Adipocyte (in vitro differentiated cells): Measurements from ENCODE around the gene SF3B3.

Experiments used
- DNase-seq: peaks from one replicate; pipeline ENCODE4 v3.0.0-alpha.2; 2015; ENCODE audit warnings: low read depth
- H3K27me3 ChIP-seq: replicated peaks from 2 replicates; pipeline ENCODE4 v1.7.0; 2013; ENCODE audit warnings: mild to moderate bottlenecking, low read length, moderate library complexity; ENCODE audit not compliant: control insufficient read depth, insufficient read depth
- H3K36me3 ChIP-seq: 2 replicates; pipeline ENCODE4 v1.7.0; 2013; ENCODE audit warnings: low read length, mild to moderate bottlenecking, moderate library complexity; ENCODE audit not compliant: control insufficient read depth, insufficient read depth, severe bottlenecking
- H3K4me1 ChIP-seq: 2 replicates; pipeline ENCODE4 v1.7.0; 2013; ENCODE audit warnings: mild to moderate bottlenecking, low read length, moderate library complexity; ENCODE audit not compliant: control insufficient read depth, insufficient read depth
- H3K4me3 ChIP-seq: 2 replicates; pipeline ENCODE4 v1.7.0; 2013; ENCODE audit warnings: mild to moderate bottlenecking, low read length, moderate library complexity
- H3K9ac ChIP-seq: 2 replicates; pipeline ENCODE4 v1.7.0; 2013; ENCODE audit warnings: mild to moderate bottlenecking, low read length, moderate library complexity
- H3K9me3 ChIP-seq: 2 replicates; pipeline ENCODE4 v1.7.0; 2013; ENCODE audit warnings: mild to moderate bottlenecking, low read length, moderate library complexity; ENCODE audit not compliant: control insufficient read depth

Gene SF3B3

GRCh38 chr16:70570967-70571570 is 47.5 kb downstream of the SF3B3 start:
- H3K36me3 ChIP-seq: peaks cover 84% of the 10 kb centered on the region
- peaks cover 35% of the 10 kb centered on the region for H3K4me1 ChIP-seq
- no peaks in the 10 kb centered on the region for H3K27me3 ChIP-seq
- no peak overlapping the region for H3K4me3 ChIP-seq
- DNase-seq: no peak
- H3K9ac ChIP-seq: no peak overlapping the region
- H3K9me3 ChIP-seq: no peaks in the 10 kb centered on the region

- no peak for DNase-seq
- no peak overlapping the region for H3K9ac ChIP-seq
- no peaks in the 10 kb centered on the region for H3K9me3 ChIP-seq
- no peak overlapping the region for H3K4me3 ChIP-seq
- H3K4me1 ChIP-seq: peaks cover 40% of the 10 kb centered on the region
- peaks cover 79% of the 10 kb centered on the region for H3K36me3 ChIP-seq
- H3K27me3 ChIP-seq: no peaks in the 10 kb centered on the region
These were observed 48.0 kb downstream of the SF3B3 start for GRCh38 chr16:70571623-70572022.

- H3K4me1 ChIP-seq: peaks cover 47% of the 10 kb centered on the region
- H3K4me3 ChIP-seq: no peak overlapping the region
- no peak overlapping the region for H3K9ac ChIP-seq
- no peaks in the 10 kb centered on the region for H3K27me3 ChIP-seq
- H3K9me3 ChIP-seq: no peaks in the 10 kb centered on the region
- peaks cover 72% of the 10 kb centered on the region for H3K36me3 ChIP-seq
- no peak for DNase-seq
These were observed 48.7 kb downstream of the SF3B3 start for GRCh38 chr16:70572050-70572925.

GRCh38 chr16:70572926-70573270 is 49.3 kb downstream of the SF3B3 start:
- Histone ChIP-seq H3K27me3 (no peaks in the 10 kb centered on the region), H3K9me3 (no peaks in the 10 kb centered on the region), H3K9ac (no peak overlapping the region), H3K36me3 (peaks cover 66% of the 10 kb centered on the region), H3K4me1 (peaks cover 49% of the 10 kb centered on the region), H3K4me3 (peak overlapping the region; percentile 3)
- no peak for DNase-seq

GRCh38 chr16:70573451-70574121 is 50.0 kb downstream of the SF3B3 start:
- DNase-seq: peak; percentile 89

GRCh38 chr16:70574595-70575271 is 51.1 kb downstream of the SF3B3 start:
- Histone ChIP-seq H3K27me3 (no peaks in the 10 kb centered on the region), H3K36me3 (peaks cover 48% of the 10 kb centered on the region), H3K9me3 (no peaks in the 10 kb centered on the region), H3K4me3 (no peak overlapping the region), H3K9ac (peak overlapping the region; percentile 58), H3K4me1 (peaks cover 54% of the 10 kb centered on the region)
- DNase-seq: no peak

More at GRCh38 chr16:70573451-70574121, 50.0 kb downstream of the SF3B3 start:
- Histone ChIP-seq H3K9ac (peak overlapping the region; percentile 58), H3K4me3 (peak overlapping the region; percentile 3), H3K36me3 (peaks cover 59% of the 10 kb centered on the region), H3K9me3 (no peaks in the 10 kb centered on the region), H3K27me3 (no peaks in the 10 kb centered on the region), H3K4me1 (peaks cover 49% of the 10 kb centered on the region)

- Histone ChIP-seq H3K36me3 (peaks cover 42% of the 10 kb centered on the region), H3K9ac (no peak overlapping the region), H3K4me3 (no peak overlapping the region), H3K9me3 (no peaks in the 10 kb centered on the region), H3K27me3 (no peaks in the 10 kb centered on the region), H3K4me1 (peaks cover 57% of the 10 kb centered on the region)
- no peak for DNase-seq
These were observed 51.8 kb downstream of the SF3B3 start for GRCh38 chr16:70575376-70575775.

GRCh38 chr16:70576431-70577255 is 53.0 kb downstream of the SF3B3 start:
- peak; percentile 72 for DNase-seq
- H3K4me1 ChIP-seq: peaks cover 57% of the 10 kb centered on the region
- H3K36me3 ChIP-seq: peaks cover 30% of the 10 kb centered on the region
- no peak overlapping the region for H3K4me3 ChIP-seq
- no peak overlapping the region for H3K9ac ChIP-seq
- no peaks in the 10 kb centered on the region for H3K27me3 ChIP-seq
- H3K9me3 ChIP-seq: no peaks in the 10 kb centered on the region

GRCh38 chr16:70577256-70577698 is 53.7 kb downstream of the SF3B3 start:
- H3K4me3 ChIP-seq: no peak overlapping the region
- H3K9me3 ChIP-seq: no peaks in the 10 kb centered on the region
- DNase-seq: peak; percentile 91
- H3K4me1 ChIP-seq: peaks cover 53% of the 10 kb centered on the region
- no peak overlapping the region for H3K9ac ChIP-seq
- H3K27me3 ChIP-seq: no peaks in the 10 kb centered on the region
- peaks cover 23% of the 10 kb centered on the region for H3K36me3 ChIP-seq

- no peak for DNase-seq
- no peak overlapping the region for H3K9ac ChIP-seq
- H3K27me3 ChIP-seq: no peaks in the 10 kb centered on the region
- no peaks in the 10 kb centered on the region for H3K9me3 ChIP-seq
- H3K4me3 ChIP-seq: no peak overlapping the region
- H3K4me1 ChIP-seq: peaks cover 46% of the 10 kb centered on the region
- peaks cover 16% of the 10 kb centered on the region for H3K36me3 ChIP-seq
These were observed 54.4 kb downstream of the SF3B3 start for GRCh38 chr16:70578035-70578434.
